A549 treated with AZD9567 at 1 μM for 4 hours (cell line): ENCODE measurements around the gene MAGEB2. TPM values are rescaled to one million over a fixed set of nuclear protein-coding genes. Genes with fewer than 3 reads are reported as not detected.

Source experiments
- total RNA-seq: library from RNA; stranded (reverse); fragments of 200-300 nt; extraction: Qiagen RNA extraction; gene quantifications from 5 replicates; pipeline ENCODE4 v1.2.3, GENCODE V29; 2022; ENCODE audit not compliant: insufficient read depth

MAGEB2 gene, protein sequence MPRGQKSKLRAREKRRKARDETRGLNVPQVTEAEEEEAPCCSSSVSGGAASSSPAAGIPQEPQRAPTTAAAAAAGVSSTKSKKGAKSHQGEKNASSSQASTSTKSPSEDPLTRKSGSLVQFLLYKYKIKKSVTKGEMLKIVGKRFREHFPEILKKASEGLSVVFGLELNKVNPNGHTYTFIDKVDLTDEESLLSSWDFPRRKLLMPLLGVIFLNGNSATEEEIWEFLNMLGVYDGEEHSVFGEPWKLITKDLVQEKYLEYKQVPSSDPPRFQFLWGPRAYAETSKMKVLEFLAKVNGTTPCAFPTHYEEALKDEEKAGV
- total RNA-seq = 1.3 TPM in 1 of 5 replicates, not detected in the others

GRCh38 chrX:30215357-30215843 is at the start of gene MAGEB2:
Gene MAGEB2, plus strand, starts transcription at chrX:30215563. Its CDS starts 3,018 bp downstream, at chrX:30218581.

DNA sequence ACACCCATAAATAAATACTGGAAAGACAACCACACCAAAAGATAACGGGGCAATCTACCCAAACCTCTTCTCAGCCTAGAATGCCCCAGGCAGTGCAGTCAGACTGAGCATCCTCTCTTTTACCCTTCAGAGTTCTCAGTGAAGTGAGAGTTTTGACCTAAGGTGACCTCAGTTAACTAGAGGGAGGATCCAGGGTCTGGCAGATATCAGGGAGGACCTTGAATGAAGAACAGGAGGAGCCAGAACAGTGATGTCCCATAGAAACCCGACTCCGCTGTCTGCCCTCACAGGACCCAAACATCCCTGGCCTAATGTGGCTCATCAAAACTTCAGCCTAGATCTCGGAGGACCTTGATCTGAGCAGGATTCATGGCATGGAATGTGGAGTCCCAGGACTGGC is 15.0 kb downstream of the MAGEB2 start, which contains the start of gene MAGEB3:
Gene MAGEB3, plus strand, starts transcription at position 263 of the 400 bp plus-strand sequence. CDS start 5,268 bp downstream, outside the sequence.

GRCh38 chrX:30241724-30242415 is 26.5 kb downstream of the MAGEB2 start, which contains the start of gene MAGEB4:
Gene MAGEB4, plus strand, starts transcription at chrX:30242000. Its CDS starts 136 bp downstream, at chrX:30242136.

DNA sequence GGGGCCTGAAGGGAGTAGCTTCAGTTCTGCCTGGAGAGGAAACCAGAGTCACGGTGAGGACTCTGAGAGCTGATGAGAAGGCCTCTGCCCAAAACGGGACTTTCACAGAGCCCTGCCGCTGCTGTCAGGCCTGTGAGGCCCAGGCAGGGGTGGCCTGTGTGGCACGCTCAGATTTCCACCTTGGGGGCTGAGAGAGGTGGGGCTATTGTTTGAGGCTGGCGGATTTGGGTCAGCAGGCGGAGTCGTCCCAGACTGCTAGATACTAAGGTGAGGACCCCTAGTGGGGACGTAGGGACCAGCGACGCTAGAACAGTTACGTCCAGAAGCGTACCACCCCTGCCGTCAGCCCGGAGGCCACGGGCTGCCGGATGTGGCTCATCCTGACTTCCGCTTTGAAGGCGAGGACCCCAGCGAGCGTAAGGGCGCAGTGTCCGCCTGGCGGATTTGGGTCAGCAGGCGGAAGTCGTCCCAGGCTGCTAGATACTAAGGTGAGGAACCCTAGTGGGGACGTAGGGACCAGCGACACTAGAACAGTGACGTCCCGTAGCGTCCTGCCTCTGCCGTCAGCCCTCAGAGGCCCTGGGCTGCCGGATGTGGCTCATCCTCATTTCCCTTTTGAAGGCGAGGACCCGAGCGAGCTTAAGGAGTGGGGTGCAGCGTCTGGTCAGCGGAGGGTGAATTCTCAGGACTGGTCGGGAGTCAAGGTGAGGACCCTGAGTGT is 31.6 kb downstream of the MAGEB2 start, which contains the start of gene MAGEB1:
Gene MAGEB1, plus strand, starts transcription at position 378 of the 721 bp plus-strand sequence. CDS start 3,348 bp downstream, outside the sequence.

Other genes with a start within 250 kb of the MAGEB2 start
- not detected in 5 replicates for gene MAGEB3, start 15.1 kb downstream of the MAGEB2 start, total RNA-seq
- gene MAGEB4, start 26.4 kb downstream of the MAGEB2 start, total RNA-seq = not detected in 5 replicates
- gene MAGEB1, start 31.6 kb downstream of the MAGEB2 start, total RNA-seq = not detected in 5 replicates
- gene NR0B1, start 93.8 kb downstream of the MAGEB2 start, total RNA-seq = 16.3 to 29.6 TPM (median 19.6 TPM) in 5 replicates